NCI-H2107 treated with DMSO at 0.1 percent for 48 hours (cell line): Measurements from ENCODE around the gene NSD2.
"Not testable (repeated sequence)": the region's sequence is repeated elsewhere in the genome, so short reads cannot be mapped to it uniquely, and the experiment has no call there.

Source experiments
- DNase-seq: peaks from one replicate; lab custom pipeline; 2025; ENCODE audit not compliant: unreplicated experiment; lab: John Stamatoyannopoulos, UW

The NSD2 gene

DNA sequence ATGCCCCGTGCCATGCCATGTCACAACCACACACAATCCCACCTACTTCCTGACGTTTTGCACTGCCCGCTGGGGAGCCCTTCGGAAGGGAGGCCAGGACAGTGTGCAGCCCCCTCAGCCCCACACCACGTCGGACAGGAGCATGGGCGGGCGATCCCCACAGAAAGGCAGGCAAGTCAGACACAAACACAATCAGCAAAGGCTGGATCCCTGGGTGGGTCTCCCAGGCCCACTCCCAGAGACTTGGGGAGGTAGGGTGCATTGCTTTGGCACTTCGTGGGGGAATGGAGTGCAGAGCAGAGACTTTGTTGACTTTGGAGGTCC, 29.3 kb upstream of the NSD2 start:
- no peak for DNase-seq

- DNase-seq = no peak
Observed at GRCh38 chr4:1842339-1842895, 28.8 kb upstream of the NSD2 start.

GRCh38 chr4:1842993-1843448, 28.2 kb upstream of the NSD2 start:
- no peak for DNase-seq

DNA sequence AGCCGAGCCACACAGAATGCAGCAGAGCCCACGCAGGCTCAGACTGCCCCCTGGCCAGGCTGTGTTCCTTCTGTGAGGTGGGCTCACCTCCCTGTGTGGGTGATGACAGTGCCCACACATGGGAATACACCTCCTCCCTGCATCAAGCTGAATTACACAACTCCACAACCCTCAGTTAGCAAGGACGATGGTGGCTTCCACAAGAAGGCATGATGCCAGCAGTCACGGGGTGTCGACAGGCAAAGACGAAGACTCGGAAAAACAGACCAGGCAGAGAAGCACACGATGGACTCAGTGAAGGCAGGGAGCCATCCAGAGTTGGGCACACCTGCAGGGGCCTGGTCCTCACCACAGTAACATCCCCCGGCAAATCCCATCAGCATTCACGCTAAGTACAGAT, 27.3 kb upstream of the NSD2 start:
- no peak for DNase-seq

- DNase-seq = not testable (repeated sequence)
Observed at GRCh38 chr4:1844618-1845017, 26.6 kb upstream of the NSD2 start.

GRCh38 chr4:1846580-1846979, 24.6 kb upstream of the NSD2 start:
- no peak for DNase-seq

DNA sequence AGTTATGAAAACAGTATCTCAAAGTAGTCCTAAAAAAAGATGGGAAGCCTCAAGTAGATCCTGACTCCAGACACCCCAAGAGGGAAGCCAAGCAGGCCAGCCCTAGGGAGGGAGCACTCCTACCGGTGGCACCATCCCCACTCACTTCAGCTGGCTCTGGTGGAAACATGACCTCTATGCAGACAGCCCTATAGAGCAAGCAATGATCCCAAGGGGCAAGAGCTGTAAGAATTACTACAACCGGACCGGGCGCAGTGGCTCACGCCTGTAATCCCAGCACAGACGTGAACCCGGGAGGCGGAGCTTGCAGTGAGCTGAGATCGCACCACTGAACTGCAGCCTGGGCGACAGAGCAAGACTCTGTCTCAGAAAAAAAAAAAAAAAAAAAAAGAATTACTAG, 20.9 kb upstream of the NSD2 start:
- no peak for DNase-seq

DNA sequence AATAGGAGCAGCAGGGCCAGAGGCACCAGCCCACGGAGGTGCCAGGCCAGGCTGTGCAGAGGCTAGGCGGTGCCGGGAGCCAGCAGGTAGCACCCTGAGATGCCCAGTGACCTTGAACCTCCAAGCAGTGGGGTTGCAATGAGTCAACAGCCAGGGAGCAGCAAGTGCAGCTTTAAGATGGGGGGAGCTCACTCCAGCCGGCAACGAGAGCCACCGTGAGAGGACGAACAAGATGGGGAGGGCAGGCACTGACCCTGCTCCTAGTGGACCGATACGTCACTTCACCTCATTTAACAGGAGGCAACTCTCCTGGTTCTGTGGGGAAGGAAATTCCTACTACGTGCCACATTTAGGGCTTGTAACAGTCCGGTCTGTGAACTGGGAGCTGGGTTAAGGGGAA, 20.0 kb upstream of the NSD2 start:
- no peak for DNase-seq

- no peak for DNase-seq
Observed at GRCh38 chr4:1851575-1852410, 19.4 kb upstream of the NSD2 start.

DNA sequence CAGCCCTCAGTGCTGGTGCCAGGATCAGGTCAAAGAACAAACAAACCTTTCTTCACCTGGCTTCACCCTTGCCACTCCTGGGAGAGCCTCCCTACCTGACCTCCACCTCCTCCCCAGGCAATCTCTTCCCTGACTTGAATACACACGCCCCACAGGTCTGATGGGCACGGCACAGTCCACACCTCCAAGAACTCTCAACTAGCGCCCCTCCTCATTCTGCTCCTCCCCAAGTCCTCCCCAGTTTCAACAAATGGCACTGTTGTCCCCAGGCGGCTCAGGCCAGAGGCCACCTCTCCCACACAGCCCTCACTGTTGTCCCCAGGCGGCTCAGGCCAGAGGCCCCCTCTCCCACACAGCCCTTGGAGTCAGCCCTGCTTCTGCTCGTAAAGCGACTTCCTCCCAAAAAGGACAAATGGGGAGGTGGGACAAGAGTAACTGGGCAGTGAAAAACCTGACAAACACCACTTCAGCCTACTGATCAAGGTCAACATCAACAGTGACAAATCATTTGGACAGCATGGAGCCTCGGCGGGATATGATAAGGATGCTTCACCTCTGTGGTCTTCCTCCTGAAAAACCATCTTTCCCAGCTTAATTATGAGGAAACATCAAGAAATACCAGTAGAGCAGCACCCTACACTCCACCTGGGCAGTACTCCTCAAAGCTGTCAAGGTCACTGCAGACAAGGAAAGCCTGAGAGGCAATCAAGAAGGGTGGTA, 18.1 kb upstream of the NSD2 start:
- no peak for DNase-seq

DNA sequence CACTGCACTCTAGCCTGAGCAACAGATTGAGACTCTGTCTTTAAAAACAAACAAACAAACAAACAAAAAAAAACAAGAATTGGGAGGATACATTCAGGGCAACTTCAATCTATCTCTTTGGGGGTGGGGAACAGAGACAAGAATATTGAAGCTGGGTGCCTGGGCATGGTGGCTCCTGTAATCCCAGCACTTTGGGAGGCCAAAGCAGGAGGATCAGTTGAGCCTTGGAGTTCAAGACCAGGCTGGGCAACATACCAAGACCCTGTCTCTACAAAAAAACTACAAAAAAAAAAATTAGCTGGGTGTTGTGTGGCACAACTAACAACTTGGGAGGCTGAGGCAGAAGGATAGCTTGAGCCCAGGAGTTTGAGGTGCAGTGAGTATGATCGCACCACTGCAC, 16.4 kb upstream of the NSD2 start:
- no peak for DNase-seq

DNA sequence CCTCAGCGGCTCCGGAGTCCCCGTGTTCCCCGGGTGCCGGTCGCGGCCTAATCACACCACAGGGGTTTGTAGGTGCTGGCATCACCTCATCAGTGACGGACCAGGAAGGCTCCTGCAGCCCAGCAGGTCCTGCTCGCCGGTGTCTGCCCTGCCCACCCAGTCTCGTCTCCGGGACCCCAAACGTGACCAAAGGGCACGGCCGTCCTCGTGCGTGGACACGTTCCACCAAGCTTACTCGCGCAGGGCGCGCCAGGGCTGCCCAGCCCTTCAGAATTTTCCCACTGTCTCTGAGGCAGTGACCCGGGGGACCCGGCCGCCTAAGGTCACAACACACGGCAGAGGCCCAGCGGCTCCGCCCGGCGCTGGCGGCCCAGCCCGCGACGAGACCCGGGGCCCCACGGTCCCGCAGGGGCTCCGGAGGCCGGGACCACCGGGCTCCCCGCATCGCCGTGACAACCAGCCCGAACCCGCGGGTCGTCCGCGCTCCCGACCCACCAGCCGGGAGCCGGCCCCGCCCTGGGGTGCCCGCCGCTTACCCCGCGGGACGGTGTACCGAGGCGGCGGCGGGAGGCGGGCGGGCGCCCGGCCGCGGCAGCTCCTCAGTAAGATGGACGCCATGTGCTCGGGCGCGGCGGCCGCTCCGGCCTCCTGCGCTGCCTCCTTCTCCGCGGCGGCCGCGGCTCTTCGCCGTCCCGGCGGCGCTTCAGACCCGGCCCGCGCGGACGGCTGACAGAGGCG, 15.7 kb upstream of the NSD2 start:
- DNase-seq = no peak

- peak; percentile 64 for DNase-seq
Observed at GRCh38 chr4:1856071-1856942, 14.9 kb upstream of the NSD2 start, which contains the start of gene LETM1. Gene LETM1, minus strand, starts transcription at chr4:1856156. Its CDS starts 206 bp downstream, at chr4:1855950.

DNA sequence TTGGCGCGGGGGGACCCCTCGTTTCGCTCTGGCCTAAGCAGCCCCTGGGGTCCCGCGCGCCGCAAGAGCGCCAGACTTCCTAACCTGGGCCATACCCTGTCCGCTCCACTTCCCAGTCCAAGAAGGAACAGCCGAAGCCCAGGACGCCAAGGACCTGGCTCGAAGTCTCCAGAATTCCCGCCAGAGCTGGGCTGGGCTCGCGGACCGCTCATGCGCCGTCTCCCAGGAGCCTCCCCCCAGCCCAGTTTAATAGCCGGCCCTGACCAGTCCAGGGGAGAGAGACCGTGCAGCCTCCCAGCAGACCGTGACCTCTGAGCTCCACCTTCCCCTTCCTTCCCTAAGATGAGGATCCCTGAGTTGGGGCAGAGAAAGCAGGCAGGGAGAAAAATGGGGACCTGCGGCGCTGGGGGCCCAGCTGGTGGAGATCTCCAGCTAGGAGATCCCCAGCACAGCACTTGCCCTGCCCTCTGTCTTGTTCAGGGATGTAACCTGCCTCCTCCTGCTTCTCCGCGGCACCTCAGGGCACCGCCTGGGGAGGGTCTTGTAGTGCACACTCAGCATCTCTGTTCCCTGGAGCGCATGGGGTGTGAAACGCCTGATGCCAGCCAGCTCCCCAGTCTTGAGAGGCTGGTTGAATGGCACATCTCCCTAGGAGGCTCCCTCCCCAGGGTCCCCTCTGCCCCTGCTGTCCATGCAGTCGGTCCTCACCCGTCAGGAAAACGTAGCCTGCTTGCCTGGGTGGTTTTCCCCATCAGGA, 14.1 kb upstream of the NSD2 start:
- no peak for DNase-seq

GRCh38 chr4:1857931-1858330, 13.3 kb upstream of the NSD2 start:
- DNase-seq = no peak

- no peak for DNase-seq
Observed at GRCh38 chr4:1859389-1859753, 11.8 kb upstream of the NSD2 start.

- no peak for DNase-seq
Observed at GRCh38 chr4:1862055-1862911, 8.9 kb upstream of the NSD2 start.

- DNase-seq = no peak
Observed at GRCh38 chr4:1862961-1863296, 8.3 kb upstream of the NSD2 start.
